ENCODE measurements around the gene SKI. TPM values are rescaled to one million over a fixed set of nuclear protein-coding genes. Genes with fewer than 3 reads are reported as not detected.

SKI gene
- total RNA-seq, 6 experiments from 2014 or later: 23.7 to 84.8 (median 31.4) TPM

- no peak for ATAC-seq
- TF ChIP-seq POLR2A (IDR thresholded peaks at IDR 0.05) (no peak), CTCF (IDR thresholded peaks at IDR 0.05) (no peak)
- intact Hi-C loops (cut with DNase I): no loop called here
- 96% methylated on average over 15 of the region's 59 CpGs for WGBS (ENCODE audit: insufficient coverage, low coverage, low lambda C conversion rate, missing lambda C conversion rate)
- DNase-seq: peak in 2 of 3 donors; percentile 9 to 41
- H3K36me3 ChIP-seq: no peaks in the 10 kb centered on the region
- H3K27ac ChIP-seq: no peak overlapping the region
- H3K9me3 ChIP-seq: no peaks in the 10 kb centered on the region
- H3K4me3 ChIP-seq: no peak overlapping the region
- H3K27me3 ChIP-seq: no peaks in the 10 kb centered on the region
- H3K4me1 ChIP-seq: no peaks in the 10 kb centered on the region
Observed at GRCh38 chr1:2348346-2349325, 120.5 kb downstream of the SKI start.

- DNase-seq (no peak), ATAC-seq (no peak)
- Histone ChIP-seq H3K36me3 (no peaks in the 10 kb centered on the region), H3K27me3 (no peaks in the 10 kb centered on the region), H3K9me3 (no peaks in the 10 kb centered on the region), H3K4me1 (no peaks in the 10 kb centered on the region), H3K4me3 (no peak overlapping the region), H3K27ac (no peak overlapping the region)
- 73% methylated on average over 4 of the region's 9 CpGs for WGBS (ENCODE audit: insufficient coverage, low coverage, low lambda C conversion rate, missing lambda C conversion rate)
- TF ChIP-seq CTCF (IDR thresholded peaks at IDR 0.05): no peak
- intact Hi-C loops (cut with DNase I): no loop called here
Observed at GRCh38 chr1:2349806-2350205, 121.7 kb downstream of the SKI start.

GRCh38 chr1:2350501-2350900, 122.4 kb downstream of the SKI start:
- Histone ChIP-seq H3K27ac (no peak overlapping the region), H3K36me3 (no peaks in the 10 kb centered on the region), H3K4me3 (no peak overlapping the region), H3K9me3 (no peaks in the 10 kb centered on the region), H3K4me1 (no peaks in the 10 kb centered on the region), H3K27me3 (no peaks in the 10 kb centered on the region)
- no peak for ATAC-seq
- no peak for TF ChIP-seq POLR2A (IDR thresholded peaks at IDR 0.05)
- TF ChIP-seq CTCF (IDR thresholded peaks at IDR 0.05): no peak
- intact Hi-C loops (cut with DNase I): no loop called here
- WGBS (ENCODE audit: insufficient coverage, low coverage, low lambda C conversion rate, missing lambda C conversion rate): 70% methylated on average over 2 of the region's 10 CpGs
- DNase-seq: peak in 1 of 3 donors; percentile 8

- WGBS (ENCODE audit: insufficient coverage, low coverage, low lambda C conversion rate, missing lambda C conversion rate): 71% methylated on average over 5 of the region's 31 CpGs
- H3K27me3 ChIP-seq: no peaks in the 10 kb centered on the region
- no peaks in the 10 kb centered on the region for H3K4me1 ChIP-seq
- no peaks in the 10 kb centered on the region for H3K36me3 ChIP-seq
- intact Hi-C loops (cut with DNase I): no loop called here
- H3K4me3 ChIP-seq: no peak overlapping the region
- no peak for TF ChIP-seq POLR2A (IDR thresholded peaks at IDR 0.05)
- TF ChIP-seq CTCF (IDR thresholded peaks at IDR 0.05): no peak
- DNase-seq (peak in 2 of 3 donors; percentile 16 to 38), ATAC-seq (no peak)
- no peaks in the 10 kb centered on the region for H3K9me3 ChIP-seq
- H3K27ac ChIP-seq: no peak overlapping the region
Observed at GRCh38 chr1:2350911-2351655, 123.0 kb downstream of the SKI start.
